GM12872 (cell line): ENCODE data around the gene STRADB.

Experiments
- TF ChIP-seq, protein P1 (sequence below): IDR thresholded peaks from 3 replicates; pipeline ENCODE4 v1.5.1; 2011; ENCODE audit warnings: low read depth, mild to moderate bottlenecking, low read length, moderate library complexity; ENCODE audit not compliant: insufficient read depth

Gene STRADB

DNA sequence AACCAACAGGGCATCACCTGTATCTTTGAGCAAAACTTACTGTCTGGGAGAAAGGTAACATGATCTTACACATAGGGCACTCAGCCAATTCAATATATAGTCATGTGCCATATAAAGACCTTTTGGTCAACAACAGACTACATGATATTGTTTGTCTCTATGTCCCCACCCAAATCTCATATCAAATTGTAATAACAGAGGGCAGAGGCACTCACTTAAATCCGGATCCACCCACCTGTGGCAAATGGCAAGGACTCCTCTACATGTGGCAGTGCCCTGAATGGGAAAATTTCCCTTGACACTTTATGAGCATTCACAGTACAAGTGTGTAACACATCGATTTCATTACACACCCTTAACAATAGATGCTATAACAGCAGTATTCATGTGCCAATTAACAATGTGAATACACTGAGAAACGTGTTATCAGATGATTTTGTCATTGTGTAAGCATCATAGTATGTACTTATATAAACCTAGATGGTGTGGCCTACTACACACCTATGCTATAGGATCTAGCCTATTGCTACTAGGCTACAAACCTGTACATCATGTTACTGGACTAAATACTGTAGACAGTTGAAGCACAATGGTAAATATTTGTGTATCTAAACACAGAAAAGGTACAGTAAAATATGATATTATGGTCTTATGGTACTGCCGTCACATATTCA is 64.2 kb downstream of the STRADB start:
- TF ChIP-seq, protein P1, sequence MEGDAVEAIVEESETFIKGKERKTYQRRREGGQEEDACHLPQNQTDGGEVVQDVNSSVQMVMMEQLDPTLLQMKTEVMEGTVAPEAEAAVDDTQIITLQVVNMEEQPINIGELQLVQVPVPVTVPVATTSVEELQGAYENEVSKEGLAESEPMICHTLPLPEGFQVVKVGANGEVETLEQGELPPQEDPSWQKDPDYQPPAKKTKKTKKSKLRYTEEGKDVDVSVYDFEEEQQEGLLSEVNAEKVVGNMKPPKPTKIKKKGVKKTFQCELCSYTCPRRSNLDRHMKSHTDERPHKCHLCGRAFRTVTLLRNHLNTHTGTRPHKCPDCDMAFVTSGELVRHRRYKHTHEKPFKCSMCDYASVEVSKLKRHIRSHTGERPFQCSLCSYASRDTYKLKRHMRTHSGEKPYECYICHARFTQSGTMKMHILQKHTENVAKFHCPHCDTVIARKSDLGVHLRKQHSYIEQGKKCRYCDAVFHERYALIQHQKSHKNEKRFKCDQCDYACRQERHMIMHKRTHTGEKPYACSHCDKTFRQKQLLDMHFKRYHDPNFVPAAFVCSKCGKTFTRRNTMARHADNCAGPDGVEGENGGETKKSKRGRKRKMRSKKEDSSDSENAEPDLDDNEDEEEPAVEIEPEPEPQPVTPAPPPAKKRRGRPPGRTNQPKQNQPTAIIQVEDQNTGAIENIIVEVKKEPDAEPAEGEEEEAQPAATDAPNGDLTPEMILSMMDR: no peak

DNA sequence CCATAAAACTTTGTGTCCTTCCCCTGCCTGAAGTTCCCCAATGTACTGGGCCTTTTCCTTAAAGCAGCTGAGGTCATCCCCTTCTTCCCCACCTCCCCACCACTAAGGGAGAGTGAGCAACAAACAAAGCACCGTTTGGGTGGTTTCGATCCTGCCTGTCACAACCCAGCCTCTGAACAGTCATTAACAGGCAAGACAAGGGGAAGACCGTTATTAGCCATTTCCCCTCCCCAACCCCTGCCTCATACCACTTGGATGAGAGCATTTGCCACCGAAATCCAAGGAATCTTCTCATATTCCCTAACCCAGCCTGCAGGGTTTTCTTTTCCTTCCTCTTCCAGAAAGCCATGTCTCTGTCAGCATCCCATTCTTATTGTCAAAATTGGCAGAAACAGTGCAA is 65.6 kb downstream of the STRADB start:
- TF ChIP-seq, protein P1: no peak

DNA sequence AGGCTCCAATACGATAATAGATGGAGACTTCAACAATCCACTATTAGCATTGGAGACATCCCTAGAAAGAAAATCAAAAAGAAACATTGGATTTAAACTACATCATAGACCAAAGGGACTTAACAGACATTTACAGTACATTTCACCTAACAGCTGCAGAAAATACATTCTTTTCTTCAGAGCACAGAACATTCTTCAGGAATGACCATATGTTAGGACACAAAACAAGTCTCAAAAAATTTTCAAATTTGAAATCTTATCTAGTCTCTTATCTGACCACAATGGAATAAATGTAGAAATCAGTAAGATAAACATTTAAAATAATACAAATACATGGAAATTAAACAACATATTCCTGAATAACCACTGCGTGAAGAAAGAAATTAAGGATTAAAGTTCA is 68.7 kb downstream of the STRADB start:
- TF ChIP-seq, protein P1: no peak

DNA sequence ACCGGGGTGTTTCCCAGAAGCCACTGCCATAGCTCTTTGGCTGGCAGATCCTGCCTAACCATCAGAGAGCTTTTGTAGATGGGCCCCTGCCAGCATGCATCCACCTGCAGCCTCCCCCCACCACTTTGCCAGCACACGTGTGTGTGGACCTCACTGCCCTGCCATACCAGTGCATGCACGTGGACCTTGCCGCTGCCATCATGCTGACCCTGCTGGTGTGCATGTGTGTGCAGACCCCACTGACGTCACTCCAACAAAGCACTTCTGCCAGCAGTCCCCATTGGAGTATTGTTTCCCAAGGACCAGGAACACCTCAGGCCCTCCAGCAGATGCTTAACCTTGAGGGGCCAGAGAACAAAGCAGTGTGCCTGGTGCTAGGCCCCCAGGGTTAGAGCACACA is 71.4 kb downstream of the STRADB start:
- TF ChIP-seq, protein P1: no peak

DNA sequence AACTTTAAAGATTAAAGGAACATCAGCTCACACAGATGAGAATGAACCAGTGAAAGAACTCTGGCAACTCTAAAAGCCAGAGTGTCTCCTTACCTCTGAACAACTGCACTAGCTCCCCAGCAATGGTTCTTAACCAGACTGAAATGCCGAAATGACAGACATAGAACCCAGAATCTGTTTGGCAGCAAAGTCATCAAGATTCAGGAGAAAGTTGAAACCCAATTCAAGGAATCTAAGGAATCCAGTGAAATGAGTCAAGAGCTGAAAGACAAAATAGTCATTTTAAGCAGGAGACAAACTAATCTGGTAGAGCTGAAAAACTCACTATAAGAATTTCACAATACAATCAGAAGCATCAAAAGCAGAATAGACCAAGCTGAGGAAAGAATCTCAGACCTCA is 72.0 kb downstream of the STRADB start:
- TF ChIP-seq, protein P1: no peak
